SIG-M5 treated with dmso at 0.1 percent for 504 hours (cell line): ENCODE data around the gene SNHG17.
"Not testable (repeated sequence)": the region's sequence is repeated elsewhere in the genome, so short reads cannot be mapped to it uniquely, and the experiment has no call there.

Experiments
- DNase-seq: peaks from one replicate; lab custom pipeline; 2025; ENCODE audit not compliant: unreplicated experiment; lab: John Stamatoyannopoulos, UW

SNHG17 gene

DNA sequence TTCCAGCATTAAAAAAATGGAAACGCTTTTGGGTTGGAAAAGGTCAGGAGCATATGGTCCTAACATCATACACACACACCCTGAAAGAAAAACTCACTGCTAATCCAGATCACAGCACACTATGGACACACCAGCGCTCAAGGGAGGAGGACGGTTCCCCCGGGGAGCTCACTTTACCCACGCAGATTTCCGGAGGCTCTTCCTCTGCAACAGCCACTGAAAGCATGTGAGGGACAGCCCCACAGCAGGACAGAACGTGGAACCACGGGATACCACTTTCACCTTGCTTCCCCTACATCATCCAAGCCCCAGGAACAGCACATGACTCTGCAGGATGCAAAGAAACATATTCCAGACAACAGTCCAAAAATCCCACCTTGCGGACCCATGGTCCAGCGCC is 13.2 kb downstream of the SNHG17 start:
- no peak for DNase-seq

- no peak for DNase-seq
Observed at GRCh38 chr20:38420388-38421085, 14.6 kb downstream of the SNHG17 start.

- DNase-seq, result no peak
Observed at GRCh38 chr20:38418509-38419204, 16.5 kb downstream of the SNHG17 start.

DNA sequence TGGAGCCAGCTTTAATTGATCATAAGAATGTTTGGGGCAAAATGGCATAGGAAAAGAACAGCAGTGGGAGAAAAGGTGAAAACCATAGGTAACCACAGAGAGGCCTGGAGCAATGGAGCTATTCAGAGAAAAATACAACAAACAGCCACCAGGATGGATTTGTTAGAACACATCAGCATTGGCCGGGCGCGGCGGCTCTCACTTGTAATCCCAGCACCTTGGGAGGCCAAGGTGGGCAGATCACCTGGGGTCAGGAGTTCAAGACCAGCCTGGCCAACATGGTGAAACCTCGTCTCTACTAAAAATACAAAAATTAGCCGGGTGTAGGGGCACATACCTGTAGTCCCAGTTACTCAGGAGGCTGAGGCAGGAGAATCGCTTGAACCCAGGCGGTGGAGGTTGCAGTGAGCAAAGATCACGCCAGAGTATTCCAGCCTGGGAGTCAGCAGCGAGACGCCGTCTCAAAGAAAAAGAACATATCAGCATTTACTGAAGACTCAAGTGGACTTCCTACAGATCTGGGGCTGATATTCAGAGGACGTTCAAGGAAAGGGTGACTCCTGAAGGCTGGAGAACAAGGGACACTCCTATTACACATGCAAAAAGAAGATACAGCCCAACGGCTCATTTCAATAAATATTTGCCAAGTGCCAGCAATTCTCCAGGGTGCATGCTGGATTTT is 20.2 kb downstream of the SNHG17 start:
- no peak for DNase-seq

DNA sequence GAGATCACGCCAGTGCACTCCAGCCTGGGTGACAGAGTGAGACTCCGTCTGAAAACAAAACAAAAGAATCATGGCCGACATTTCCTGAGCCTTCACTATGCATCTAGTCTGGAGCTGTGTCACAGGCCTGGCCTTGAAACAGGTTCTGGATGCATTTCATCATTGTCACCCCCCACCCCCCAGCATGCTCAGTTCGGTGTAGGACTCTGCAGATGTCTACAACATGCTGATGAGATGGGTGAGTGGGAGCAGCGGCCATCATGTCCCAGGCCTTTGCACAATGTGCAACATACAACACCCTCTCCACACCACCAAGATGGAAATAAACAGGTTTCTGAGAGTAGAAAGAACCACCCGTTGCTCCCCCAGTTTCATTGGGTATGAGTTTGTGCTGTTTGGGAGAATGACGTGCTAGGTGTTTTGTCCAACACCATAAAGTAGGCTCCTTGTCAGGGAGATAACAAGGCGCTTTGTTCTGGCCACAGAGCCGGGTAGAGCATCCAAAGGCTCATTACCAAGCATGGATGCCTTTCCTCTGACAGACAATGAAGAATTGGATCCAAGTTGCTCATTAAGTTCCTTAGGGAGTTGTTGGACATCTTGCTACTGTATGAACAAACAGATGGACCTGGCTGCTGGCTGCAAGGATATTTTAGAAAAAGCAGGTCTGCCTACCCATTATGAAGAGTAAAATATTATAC is 22.1 kb downstream of the SNHG17 start:
- DNase-seq, result no peak

DNA sequence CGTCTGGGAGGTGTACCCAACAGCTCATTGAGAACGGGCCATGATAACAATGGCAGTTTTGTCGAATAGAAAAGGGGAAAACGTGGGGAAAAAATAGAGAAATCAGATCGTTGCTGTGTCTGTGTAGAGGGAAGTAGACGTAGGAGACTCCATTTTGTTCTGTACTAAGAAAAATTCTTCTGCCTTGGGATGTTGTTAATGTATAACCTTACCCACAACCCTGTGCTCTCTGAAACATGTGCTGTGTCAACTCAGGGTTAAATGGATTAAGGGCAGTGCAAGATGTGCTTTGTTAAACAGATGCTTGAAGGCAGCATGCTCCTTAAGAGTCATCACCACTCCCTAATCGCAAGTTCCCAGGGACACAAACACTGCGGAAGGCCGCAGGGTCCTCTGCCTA is 27.3 kb downstream of the SNHG17 start:
- DNase-seq, result not testable (repeated sequence)

DNA sequence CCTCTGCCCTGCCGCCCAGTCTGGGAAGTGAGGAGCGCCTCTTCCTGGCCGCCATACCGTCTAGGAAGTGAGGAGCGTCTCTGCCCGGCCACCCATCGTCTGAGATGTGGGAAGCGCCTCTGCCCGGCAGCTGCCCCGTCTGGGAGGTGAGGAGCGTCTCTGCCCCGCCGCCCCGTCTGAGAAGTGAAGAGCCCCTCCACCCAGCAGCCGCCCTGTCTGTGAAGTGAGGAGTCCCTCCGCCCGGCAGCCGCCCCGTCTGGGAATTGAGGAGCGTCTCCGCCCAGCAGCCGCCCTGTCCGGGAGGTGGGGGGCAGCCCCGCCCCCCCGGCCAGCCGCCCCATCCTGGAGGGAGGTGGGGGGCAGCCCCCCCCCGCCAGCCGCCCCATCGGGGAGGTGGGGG is 27.8 kb downstream of the SNHG17 start:
- no peak for DNase-seq

- no peak for DNase-seq
Observed at GRCh38 chr20:38406476-38406875, 28.7 kb downstream of the SNHG17 start.

DNA sequence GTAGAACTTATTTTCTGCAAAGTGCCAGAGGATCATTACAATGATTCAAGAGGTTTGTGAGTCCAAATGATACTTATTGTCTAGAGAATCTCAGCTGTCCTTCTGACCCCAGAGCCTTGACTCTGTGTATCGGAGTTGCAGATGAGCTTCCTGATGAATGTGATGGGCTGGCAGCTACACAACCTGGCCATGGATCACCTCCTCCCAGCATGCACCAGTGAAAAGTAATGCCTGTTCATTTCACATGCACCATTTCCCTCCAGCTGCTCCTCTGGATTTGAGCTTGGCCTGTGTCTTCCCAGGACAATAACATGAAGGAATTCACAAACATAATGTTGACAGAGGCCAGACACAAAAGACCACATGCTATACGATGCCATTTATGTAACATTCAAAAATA is 30.0 kb downstream of the SNHG17 start:
- DNase-seq, result no peak

GRCh38 chr20:38404016-38404415 is 31.1 kb downstream of the SNHG17 start:
- DNase-seq, result no peak

DNA sequence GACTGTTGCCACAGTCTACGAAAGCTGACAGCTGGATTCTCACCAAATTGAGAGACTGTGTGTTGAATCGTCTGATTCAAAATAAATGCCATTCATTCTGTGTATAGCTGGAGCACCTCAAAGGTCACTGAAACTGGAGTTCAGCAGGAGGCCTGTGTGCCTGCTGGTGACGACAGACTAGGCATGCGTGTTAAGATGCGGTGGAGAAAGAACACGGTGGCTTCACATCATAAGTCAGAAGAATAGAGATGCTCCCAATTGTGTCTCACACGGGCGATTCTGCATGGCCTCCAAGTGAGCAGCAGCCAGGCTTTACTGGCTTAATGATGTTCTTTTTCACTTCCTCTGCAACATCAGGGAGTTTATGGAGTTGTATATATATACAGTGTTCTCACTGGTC is 32.3 kb downstream of the SNHG17 start:
- no peak for DNase-seq

DNA sequence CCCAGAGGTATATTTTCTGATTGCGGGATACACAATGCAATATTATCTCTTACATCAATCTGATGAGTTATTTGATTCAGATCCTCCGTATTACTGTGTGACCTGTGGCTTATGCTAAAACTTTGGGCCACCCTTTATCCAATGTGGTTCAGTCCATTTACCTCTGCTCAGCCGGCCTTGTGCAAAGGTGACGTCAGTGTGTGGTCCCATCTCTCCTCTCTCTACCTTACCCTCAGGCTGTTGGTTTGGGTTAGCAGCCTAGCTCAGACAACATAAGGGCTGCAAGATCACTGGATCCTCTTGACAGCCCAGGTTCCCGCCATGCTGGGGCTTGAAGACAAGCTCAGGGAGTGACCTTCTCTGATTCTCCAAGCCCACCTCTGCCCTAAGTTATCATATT is 33.0 kb downstream of the SNHG17 start:
- no peak for DNase-seq

DNA sequence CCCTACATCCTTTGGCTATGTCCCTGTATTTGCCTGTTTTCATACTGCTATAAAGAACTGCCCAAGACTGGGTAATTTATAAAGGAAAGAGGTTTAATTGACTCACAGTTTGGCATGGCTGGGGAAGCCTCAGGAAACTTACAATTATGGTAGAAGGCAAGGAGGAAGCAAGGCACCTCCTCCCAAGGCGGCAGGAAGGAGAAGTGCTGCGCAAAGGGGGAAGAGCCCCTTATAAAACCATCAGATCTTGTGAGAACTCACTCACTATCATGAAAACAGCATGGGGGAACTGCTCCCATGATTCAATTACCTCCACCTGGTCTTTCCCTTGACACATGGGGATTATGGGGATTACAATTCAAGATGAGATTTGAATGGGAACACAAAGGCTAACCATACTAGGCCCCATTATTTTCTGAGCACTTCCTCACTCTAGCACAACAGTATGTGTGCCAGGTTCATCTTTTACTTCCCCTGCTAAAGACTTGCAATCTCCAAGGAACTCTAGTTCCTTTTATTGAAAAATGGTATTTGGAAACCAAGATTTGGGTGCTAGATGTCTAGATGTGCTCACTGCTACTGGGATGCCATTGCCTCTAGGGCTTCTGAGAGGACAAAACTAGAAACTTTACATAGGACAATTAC is 39.3 kb downstream of the SNHG17 start:
- peak; percentile 49 for DNase-seq

DNA sequence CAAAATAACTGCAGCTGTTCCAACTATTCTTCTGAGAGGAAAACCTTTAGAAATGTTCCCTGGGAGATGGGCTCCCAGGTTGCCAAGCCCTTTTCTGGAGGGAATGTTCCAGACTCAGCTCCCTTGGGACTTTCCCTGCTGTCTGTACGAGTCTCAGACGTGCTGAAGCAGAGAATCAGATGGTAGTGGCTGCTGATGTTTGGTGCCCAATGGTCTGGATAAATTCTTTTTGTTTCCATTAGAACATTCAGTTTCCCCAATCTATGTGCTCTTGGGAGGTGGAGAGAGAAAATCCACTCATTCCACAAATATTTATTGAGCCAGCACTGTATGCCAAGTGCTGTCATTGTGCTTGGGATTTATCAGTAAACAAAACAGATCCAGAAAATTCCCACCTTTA is 40.0 kb downstream of the SNHG17 start:
- DNase-seq, result no peak

DNA sequence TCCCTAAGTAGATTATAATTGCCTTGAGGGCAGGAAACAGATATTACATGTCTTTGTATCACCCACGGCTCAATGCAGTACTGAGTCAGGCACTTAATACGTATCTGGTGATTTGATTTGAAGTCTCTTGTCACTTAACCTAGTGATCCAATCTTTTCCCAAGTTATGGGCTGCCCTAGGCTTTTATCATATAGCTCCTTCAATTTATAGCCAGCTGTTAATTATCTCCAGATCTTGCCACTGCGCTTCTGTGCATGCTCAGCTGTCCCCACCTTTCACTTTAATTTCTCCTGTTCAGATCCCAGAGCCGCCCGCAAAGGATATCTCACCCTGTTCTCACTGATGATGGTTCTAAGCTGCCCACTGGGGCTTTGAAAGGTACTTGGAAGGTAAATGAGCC is 41.9 kb downstream of the SNHG17 start:
- DNase-seq, result no peak

DNA sequence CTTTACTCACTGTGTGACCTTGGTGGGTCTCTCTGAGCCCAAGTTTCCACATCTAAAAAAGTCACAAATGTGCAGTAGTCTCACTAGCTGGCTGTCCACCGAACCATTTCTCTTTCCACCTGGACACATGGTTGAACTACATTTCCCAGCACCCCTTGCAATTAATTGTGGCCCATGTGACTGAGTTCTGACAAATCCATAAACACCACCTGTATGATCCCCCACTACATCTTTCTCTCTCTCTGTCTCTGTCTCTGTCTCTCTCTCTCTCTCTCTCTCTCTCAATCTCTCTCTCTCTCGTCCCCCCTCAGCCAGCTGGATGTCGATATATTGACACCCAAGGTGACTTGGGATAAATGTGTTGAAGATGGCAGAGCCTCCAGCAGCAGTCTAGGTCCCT is 42.8 kb downstream of the SNHG17 start:
- DNase-seq, result no peak

- DNase-seq, result no peak
Observed at GRCh38 chr20:38387953-38388352, 47.2 kb downstream of the SNHG17 start.

- no peak for DNase-seq
Observed at GRCh38 chr20:38386851-38387250, 48.3 kb downstream of the SNHG17 start.

DNA sequence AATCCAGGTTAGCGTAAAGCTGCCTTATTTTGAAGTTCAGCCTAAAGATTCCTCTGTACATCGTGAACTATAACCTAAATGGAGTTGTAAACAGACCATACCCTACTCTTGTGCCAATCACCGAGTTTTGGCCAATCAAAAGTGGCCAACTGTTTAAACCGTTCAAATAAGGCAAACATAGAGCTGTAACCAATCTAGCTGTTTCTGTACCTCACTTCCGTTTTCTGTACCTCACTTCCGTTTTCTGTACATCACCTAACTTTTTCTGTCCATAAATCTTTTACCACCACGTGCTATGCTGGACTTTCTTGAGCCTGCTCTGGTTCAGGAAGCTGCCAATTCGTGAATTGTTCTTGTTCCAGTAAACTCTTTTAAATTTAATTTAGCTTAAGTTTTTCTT is 49.1 kb downstream of the SNHG17 start:
- no peak for DNase-seq

DNA sequence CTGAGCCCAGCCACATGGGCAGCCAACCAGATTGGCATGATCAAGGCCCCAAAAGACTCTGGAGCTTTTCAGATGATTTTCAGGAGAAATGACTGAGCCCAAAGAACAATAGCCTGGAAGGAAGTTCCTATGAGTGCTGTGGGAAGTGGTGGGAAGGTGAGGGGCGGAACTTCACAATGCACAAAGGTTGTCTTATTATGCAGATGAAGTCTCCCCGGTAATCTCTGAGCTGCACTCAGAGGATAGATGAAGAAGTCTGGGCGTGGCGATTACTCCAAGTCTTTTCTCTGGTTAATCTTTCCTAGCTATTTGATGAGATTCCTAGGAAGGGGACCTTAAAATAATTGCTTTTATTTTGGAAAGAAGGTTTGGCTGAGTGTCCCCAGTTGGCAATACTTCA is 52.0 kb downstream of the SNHG17 start:
- DNase-seq, result no peak

DNA sequence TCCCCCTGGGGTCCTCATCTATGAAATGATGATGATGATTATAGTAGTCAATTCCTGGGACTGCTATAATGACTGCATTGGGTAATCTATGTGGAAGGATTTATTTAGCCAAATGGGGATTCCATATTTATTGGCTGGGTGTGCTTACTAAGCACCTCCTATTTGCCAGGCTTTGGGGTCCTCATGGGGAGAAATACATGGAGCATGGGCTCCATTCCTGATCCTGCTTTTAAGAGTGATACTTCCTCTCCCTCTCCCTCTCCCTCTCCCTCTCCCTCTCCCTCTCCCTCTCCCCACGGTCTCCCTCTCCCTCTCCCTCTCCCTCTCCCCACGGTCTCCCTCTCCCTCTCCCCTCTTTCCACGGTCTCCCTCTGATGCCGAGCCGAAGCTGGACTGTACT is 57.3 kb downstream of the SNHG17 start:
- not testable (repeated sequence) for DNase-seq
